ENCODE measurements around the gene ZNF644.
"Not testable (repeated sequence)": the region's sequence is repeated elsewhere in the genome, so short reads cannot be mapped to it uniquely, and the experiment has no call there.

Gene ZNF644

DNA sequence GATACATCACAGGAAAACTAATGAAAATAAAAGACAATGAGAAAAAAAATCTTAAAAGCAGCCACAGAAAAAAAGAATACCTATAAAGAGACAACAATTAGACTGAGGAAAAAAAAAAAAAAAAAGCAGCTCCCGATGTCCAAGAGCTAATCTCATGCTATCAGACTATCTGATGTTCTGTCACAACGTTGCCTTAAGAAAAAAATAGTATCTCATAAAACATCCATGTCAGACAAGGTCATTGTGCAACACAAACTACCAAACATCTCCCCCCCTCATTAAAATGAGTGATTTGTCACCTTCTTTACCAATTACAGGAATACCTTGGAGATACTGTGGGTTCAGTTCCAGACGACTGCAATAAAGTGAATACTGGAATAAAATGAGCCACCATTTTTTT lies 68.9 kb downstream of the ZNF644 start:
- H3K4me3 ChIP-seq (ENCODE audit: low read length), result no peak overlapping the region
- no peak overlapping the region for H3K27ac ChIP-seq (ENCODE audit: low read length)
- H3K4me1 ChIP-seq (ENCODE audit: insufficient read depth, low read length), result peaks cover 14% of the 10 kb centered on the region; the same call in 1 of the 2 replicates
- no peaks in the 10 kb centered on the region for H3K27me3 ChIP-seq (ENCODE audit: insufficient read depth, low read length)
- no peak overlapping the region for H3K9ac ChIP-seq (ENCODE audit: low read depth, low read length)
- peaks cover 6% of the 10 kb centered on the region; the same call in 1 of the 2 replicates for H3K36me3 ChIP-seq (ENCODE audit: insufficient read depth, low read depth, low read length)
- no peaks in the 10 kb centered on the region for H3K9me3 ChIP-seq (ENCODE audit: insufficient read depth, low read depth, low read length)

DNA sequence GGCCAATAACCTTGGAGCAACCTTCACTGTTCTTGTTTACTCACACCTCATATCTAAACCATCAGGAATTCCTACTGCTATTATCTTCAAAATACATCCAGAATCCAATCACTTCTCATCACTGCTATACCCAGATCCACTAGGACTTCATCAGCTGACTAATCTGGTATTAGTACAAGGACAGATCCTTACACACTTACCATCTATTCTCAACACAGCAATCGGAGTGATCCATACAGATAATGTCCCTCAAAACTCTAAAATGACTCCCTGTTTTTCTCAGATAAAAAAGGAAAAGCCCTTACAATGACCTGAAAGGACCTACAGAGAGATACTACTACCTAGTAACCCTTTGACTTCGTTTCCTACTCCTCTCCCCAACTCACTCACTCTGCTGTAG lies 70.8 kb downstream of the ZNF644 start:
- H3K27ac ChIP-seq (ENCODE audit: low read length), result no peak overlapping the region
- no peak overlapping the region for H3K4me3 ChIP-seq (ENCODE audit: low read length)
- no peaks in the 10 kb centered on the region for H3K9me3 ChIP-seq (ENCODE audit: insufficient read depth, low read depth, low read length)
- H3K4me1 ChIP-seq (ENCODE audit: insufficient read depth, low read length), result peaks cover 9% of the 10 kb centered on the region; the same call in 1 of the 2 replicates
- no peak overlapping the region for H3K9ac ChIP-seq (ENCODE audit: low read depth, low read length)
- no peaks in the 10 kb centered on the region for H3K27me3 ChIP-seq (ENCODE audit: insufficient read depth, low read length)
- H3K36me3 ChIP-seq (ENCODE audit: insufficient read depth, low read depth, low read length), result peaks cover 6% of the 10 kb centered on the region; the same call in 1 of the 2 replicates

DNA sequence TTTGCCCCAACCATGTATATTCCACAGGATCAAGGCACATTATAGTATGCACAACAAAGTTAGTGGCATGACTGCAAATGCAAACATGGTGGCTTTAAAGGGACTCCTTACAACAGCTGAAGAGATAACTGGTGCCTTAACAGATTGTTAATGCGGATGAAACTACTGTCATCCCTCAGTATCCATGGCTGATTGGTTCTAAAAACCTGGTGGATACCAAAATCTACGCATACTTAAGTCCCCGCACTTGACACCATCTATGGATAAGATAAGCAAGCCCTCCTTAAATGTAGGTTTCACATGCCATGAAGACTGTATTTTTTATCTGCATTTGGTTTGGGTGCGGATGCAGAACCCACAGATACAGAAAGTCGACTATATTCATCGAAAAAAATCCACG lies 73.5 kb downstream of the ZNF644 start:
- Histone ChIP-seq H3K4me3 (ENCODE audit: low read length) (no peak overlapping the region), H3K27me3 (ENCODE audit: insufficient read depth, low read length) (no peaks in the 10 kb centered on the region), H3K4me1 (ENCODE audit: insufficient read depth, low read length) (peaks cover 9% of the 10 kb centered on the region; the same call in 1 of the 2 replicates), H3K27ac (ENCODE audit: low read length) (no peak overlapping the region), H3K36me3 (ENCODE audit: insufficient read depth, low read depth, low read length) (no peaks in the 10 kb centered on the region), H3K9ac (ENCODE audit: low read depth, low read length) (no peak overlapping the region), H3K9me3 (ENCODE audit: insufficient read depth, low read depth, low read length) (no peaks in the 10 kb centered on the region)

DNA sequence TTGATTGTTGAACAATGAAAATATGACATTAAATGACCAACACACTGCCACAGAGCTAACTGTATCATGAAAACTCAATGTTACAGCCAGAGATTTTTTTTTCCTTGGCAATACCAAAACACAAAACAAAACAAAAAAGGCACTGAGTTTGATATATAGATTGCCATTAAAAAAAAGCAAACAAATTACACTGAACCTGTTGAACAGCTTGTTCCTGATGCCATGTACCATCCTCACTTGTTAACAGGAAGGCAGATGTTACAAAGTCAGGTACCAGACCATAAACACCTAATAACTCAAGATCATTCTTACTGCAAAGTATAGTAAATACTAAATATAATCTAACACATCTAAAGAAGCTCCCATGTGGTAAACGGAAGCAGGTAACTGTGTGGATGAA lies 75.2 kb downstream of the ZNF644 start:
- Histone ChIP-seq H3K4me1 (ENCODE audit: insufficient read depth, low read length) (0 out of 2 replicates have a peak, but pooled peaks cover 3% of the 10 kb centered on the region), H3K9ac (ENCODE audit: low read depth, low read length) (no peak overlapping the region), H3K36me3 (ENCODE audit: insufficient read depth, low read depth, low read length) (no peaks in the 10 kb centered on the region), H3K9me3 (ENCODE audit: insufficient read depth, low read depth, low read length) (no peaks in the 10 kb centered on the region), H3K27me3 (ENCODE audit: insufficient read depth, low read length) (no peaks in the 10 kb centered on the region), H3K27ac (ENCODE audit: low read length) (no peak overlapping the region), H3K4me3 (ENCODE audit: low read length) (no peak overlapping the region)

DNA sequence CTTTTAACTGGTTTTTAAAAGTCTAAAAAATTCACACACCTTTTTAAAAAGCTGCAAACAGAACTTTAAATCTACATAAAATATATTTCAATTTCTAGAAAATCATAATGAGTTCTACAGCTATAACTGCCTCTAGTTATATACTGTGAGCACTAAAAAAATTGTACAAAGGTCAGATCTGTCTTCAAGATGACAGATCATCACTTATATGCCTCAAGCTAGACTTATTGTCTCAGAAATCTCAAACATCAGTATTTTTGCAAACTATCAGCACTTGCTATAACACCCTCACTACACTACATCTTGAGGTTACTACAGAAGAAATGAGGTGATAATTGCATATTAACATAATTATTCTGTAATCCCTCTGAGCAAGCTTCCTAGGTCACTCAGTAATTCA lies 76.5 kb downstream of the ZNF644 start:
- Histone ChIP-seq H3K27me3 (ENCODE audit: insufficient read depth, low read length) (no peaks in the 10 kb centered on the region), H3K36me3 (ENCODE audit: insufficient read depth, low read depth, low read length) (peaks cover 9% of the 10 kb centered on the region; the same call in 1 of the 2 replicates), H3K9me3 (ENCODE audit: insufficient read depth, low read depth, low read length) (no peaks in the 10 kb centered on the region), H3K9ac (ENCODE audit: low read depth, low read length) (no peak overlapping the region), H3K27ac (ENCODE audit: low read length) (no peak overlapping the region), H3K4me3 (ENCODE audit: low read length) (no peak overlapping the region), H3K4me1 (ENCODE audit: insufficient read depth, low read length) (no peaks in the 10 kb centered on the region)

DNA sequence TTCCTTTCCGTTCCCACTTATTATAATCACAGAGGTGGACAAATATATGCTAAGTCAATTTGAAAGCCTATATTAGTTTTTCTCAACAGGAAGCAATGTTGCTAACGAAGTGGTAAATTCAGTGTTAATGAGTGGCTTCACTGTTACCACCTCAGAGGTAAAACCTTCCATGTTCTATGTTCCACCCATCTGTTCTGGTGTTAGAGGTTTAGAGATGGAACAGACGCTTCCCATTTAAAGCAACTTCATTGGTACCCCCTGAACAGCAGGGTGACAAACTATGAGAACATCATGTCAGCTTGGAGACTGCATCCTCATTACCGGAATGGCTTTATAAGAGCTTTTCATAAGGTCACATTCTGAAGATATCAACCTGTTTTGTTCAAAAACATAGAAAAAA lies 77.9 kb downstream of the ZNF644 start:
- Histone ChIP-seq H3K27ac (ENCODE audit: low read length) (no peak overlapping the region), H3K4me3 (ENCODE audit: low read length) (no peak overlapping the region), H3K36me3 (ENCODE audit: insufficient read depth, low read depth, low read length) (peaks cover 22% of the 10 kb centered on the region), H3K9ac (ENCODE audit: low read depth, low read length) (no peak overlapping the region), H3K4me1 (ENCODE audit: insufficient read depth, low read length) (no peaks in the 10 kb centered on the region), H3K9me3 (ENCODE audit: insufficient read depth, low read depth, low read length) (no peaks in the 10 kb centered on the region), H3K27me3 (ENCODE audit: insufficient read depth, low read length) (no peaks in the 10 kb centered on the region)

DNA sequence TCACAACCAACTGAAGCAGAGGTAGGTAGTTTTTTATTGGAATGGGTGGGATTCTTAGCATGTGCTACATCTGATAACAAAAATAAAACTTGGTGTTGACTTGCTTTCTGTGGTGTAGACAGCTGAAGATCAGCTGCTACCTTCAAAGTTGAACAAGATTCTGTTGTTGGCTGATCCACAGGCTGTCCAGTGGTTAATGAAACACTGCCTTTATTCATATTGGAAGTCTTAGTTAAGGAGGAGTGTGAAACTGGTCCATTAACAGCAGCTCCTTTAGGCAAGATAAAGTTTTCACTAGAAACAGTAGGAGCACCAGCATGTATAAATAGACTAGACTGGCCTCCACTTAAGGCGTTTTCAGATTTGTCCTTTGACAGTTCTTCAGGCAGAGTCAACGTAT lies 81.1 kb downstream of the ZNF644 start:
- H3K4me3 ChIP-seq (ENCODE audit: low read length), result no peak overlapping the region
- H3K4me1 ChIP-seq (ENCODE audit: insufficient read depth, low read length), result no peaks in the 10 kb centered on the region
- no peaks in the 10 kb centered on the region for H3K27me3 ChIP-seq (ENCODE audit: insufficient read depth, low read length)
- no peaks in the 10 kb centered on the region for H3K9me3 ChIP-seq (ENCODE audit: insufficient read depth, low read depth, low read length)
- H3K36me3 ChIP-seq (ENCODE audit: insufficient read depth, low read depth, low read length), result peaks cover 53% of the 10 kb centered on the region
- no peak overlapping the region for H3K9ac ChIP-seq (ENCODE audit: low read depth, low read length)
- no peak overlapping the region for H3K27ac ChIP-seq (ENCODE audit: low read length)

DNA sequence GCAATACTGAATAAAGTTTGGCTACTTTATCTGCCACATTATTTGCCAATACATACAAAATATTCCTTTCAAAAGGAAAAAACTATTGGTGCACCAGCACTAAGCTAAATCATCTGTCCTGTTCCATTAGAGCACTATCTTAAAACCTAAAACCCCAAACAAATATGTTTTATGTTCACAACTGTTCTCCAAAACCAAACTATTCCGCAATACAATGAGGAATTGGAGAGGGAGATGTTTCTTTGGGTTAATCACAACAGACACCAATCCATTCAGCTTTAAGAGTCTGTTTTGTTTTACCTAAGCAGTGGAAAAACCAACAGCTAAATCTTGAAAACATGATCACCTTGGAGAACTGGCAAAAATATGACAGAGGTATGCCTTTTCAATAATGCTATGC lies 85.1 kb downstream of the ZNF644 start:
- no peak overlapping the region for H3K9ac ChIP-seq (ENCODE audit: low read depth, low read length)
- H3K4me1 ChIP-seq (ENCODE audit: insufficient read depth, low read length), result no peaks in the 10 kb centered on the region; the same call in 1 of the 2 replicates
- peaks cover 73% of the 10 kb centered on the region for H3K36me3 ChIP-seq (ENCODE audit: insufficient read depth, low read depth, low read length)
- no peaks in the 10 kb centered on the region for H3K9me3 ChIP-seq (ENCODE audit: insufficient read depth, low read depth, low read length)
- H3K4me3 ChIP-seq (ENCODE audit: low read length), result no peak overlapping the region
- no peak overlapping the region for H3K27ac ChIP-seq (ENCODE audit: low read length)
- no peaks in the 10 kb centered on the region for H3K27me3 ChIP-seq (ENCODE audit: insufficient read depth, low read length)

DNA sequence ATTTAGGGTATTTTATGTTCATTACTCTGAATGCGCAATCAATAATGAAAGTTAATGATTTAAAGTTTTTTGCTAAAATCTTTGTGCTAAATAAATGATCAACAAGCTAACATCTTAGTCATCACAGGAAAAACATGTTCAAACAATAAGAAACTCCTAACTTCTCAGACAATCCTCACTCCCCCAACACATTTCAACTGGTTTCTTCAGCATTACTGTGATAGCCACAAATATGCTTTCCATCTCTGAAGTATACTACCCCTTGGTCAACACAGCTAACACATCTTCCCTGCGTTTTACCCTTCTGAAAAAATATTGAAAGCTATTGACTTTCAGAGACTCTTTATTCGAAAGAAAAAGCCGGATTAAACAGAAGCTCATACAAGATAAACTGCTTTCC lies 85.8 kb downstream of the ZNF644 start:
- H3K4me1 ChIP-seq (ENCODE audit: insufficient read depth, low read length), result no peaks in the 10 kb centered on the region; the same call in 1 of the 2 replicates
- H3K4me3 ChIP-seq (ENCODE audit: low read length), result no peak overlapping the region
- no peak overlapping the region for H3K9ac ChIP-seq (ENCODE audit: low read depth, low read length)
- peaks cover 72% of the 10 kb centered on the region for H3K36me3 ChIP-seq (ENCODE audit: insufficient read depth, low read depth, low read length)
- H3K27me3 ChIP-seq (ENCODE audit: insufficient read depth, low read length), result no peaks in the 10 kb centered on the region
- no peaks in the 10 kb centered on the region for H3K9me3 ChIP-seq (ENCODE audit: insufficient read depth, low read depth, low read length)
- no peak overlapping the region for H3K27ac ChIP-seq (ENCODE audit: low read length)

DNA sequence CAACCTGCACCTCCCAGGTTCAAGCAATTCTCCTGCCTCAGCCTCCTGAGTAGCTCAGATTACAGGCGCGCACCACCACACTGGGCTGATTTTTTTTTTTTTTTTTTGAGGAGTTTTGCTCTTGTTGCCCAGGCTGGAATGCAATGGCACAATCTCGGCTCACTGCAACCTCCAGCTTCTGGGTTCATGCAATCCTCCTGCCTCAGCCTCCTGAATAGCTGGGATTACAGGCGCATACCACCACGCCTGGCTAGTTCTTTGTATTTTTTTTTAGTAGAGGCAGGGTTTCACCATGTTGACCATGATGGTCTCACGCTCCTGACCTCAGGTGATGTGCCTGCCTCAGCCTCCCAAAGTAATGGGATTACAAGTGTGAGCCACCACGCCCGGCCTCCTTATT lies 93.6 kb downstream of the ZNF644 start:
- H3K4me1 ChIP-seq (ENCODE audit: insufficient read depth, low read length), result peaks cover 40% of the 10 kb centered on the region
- not testable (repeated sequence) for H3K36me3 ChIP-seq (ENCODE audit: insufficient read depth, low read depth, low read length); H3K9ac ChIP-seq (ENCODE audit: low read depth, low read length); H3K27ac ChIP-seq (ENCODE audit: low read length); H3K9me3 ChIP-seq (ENCODE audit: insufficient read depth, low read depth, low read length); H3K4me3 ChIP-seq (ENCODE audit: low read length); H3K27me3 ChIP-seq (ENCODE audit: insufficient read depth, low read length)

DNA sequence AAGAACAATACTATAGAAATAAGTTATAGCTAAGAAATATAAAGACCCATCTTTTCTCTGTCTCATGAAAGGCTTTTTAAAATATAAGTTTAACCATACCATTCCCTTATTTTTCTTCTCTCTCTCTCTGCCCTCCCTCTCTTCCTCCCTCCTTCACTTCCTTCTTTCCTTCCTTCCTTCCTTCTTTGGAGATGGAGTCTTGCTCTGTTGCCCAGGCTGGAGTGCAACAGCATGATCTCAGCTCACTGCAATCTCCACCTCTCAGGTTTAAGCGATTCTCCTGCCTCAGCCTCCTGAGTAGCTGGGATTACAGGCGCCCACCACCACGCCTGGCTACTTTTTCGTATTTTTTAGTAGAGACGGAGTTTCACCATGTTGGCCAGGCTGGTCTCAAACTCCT lies 94.2 kb downstream of the ZNF644 start:
- Histone ChIP-seq H3K4me1 (ENCODE audit: insufficient read depth, low read length) (peaks cover 46% of the 10 kb centered on the region), H3K4me3 (ENCODE audit: low read length) (peak overlapping the region; percentile 55; the same call in 1 of the 2 replicates)
- not testable (repeated sequence) for H3K36me3 ChIP-seq (ENCODE audit: insufficient read depth, low read depth, low read length); H3K27ac ChIP-seq (ENCODE audit: low read length); H3K9me3 ChIP-seq (ENCODE audit: insufficient read depth, low read depth, low read length); H3K9ac ChIP-seq (ENCODE audit: low read depth, low read length); H3K27me3 ChIP-seq (ENCODE audit: insufficient read depth, low read length)

DNA sequence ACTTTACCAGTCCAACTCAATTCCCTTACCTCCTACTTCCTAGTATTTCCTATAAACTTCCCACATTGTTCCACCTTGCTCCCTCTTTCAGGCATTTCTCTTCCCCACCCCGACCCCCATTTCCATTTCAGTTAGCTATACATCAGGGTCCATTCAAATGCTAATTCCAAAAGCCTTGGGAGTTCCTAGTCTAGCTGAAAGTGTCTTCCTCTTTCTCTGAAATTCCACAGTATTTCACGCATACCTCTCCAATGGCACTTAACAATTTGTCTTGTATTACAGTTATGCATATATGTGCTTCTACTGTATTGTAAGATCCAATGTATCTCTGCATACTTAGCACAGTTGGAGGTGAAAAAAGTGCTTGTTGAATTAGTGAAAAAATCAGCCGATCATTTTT lies 94.9 kb downstream of the ZNF644 start:
- Histone ChIP-seq H3K4me3 (ENCODE audit: low read length) (peak overlapping the region; percentile 55), H3K27me3 (ENCODE audit: insufficient read depth, low read length) (no peaks in the 10 kb centered on the region), H3K9ac (ENCODE audit: low read depth, low read length) (peak overlapping the region; percentile 47; the same call in 1 of the 2 replicates), H3K4me1 (ENCODE audit: insufficient read depth, low read length) (peaks cover 47% of the 10 kb centered on the region), H3K9me3 (ENCODE audit: insufficient read depth, low read depth, low read length) (no peaks in the 10 kb centered on the region), H3K27ac (ENCODE audit: low read length) (peak overlapping the region; percentile 0), H3K36me3 (ENCODE audit: insufficient read depth, low read depth, low read length) (peaks cover 3% of the 10 kb centered on the region; the same call in 1 of the 2 replicates)
